ENCODE results near the gene LYRM4. TPM values are rescaled to one million over a fixed set of nuclear protein-coding genes. Genes with fewer than 3 reads are reported as not detected.

The LYRM4 gene
- total and polyA plus RNA-seq, 2 donors (not counting 1 experiment from before 2014, with no cell fraction given): 14.5 to 31.9 TPM

DNA sequence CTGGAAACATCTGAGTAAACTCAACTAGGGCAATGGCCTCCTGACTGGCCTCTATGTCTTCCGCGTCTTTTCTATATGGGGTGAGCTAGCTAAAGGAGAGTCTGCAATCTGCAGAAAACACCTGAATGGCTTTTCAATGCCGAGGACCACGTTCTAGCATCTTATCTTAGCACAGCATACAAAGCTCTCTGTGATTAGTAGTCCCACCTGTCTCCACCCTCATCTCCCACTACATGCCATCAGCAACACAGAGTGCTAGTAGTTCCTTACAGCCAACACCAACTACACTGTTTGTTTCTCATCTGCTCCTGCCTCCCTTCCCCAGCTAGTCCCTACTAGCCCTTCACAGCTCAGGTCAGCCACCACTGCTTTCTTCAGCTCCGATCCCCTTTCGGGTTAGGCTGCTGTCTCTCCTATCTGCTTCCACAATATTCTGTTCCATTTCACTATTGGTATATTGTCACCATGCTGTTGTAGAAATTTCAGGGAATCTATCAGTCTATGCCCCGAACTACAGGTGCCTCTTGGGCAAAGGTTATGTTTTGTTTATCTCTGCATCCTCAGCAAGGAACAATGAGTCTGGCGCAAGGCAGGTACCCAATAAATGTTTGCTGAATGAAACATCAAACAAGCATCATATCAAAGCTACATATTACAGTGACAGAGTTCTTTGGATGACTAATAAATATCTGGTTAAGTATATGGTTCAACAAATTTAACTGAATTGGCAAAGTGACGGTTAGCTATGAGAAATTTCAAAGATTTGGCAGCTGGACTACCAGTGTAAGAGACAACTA is 12.2 kb downstream of the LYRM4 start:
- Histone ChIP-seq H3K27me3 (ENCODE audit: control insufficient read depth, insufficient read depth, low read length) (no peaks in the 10 kb centered on the region), H3K9me3 (ENCODE audit: control insufficient read depth, insufficient read depth, low read depth, low read length) (no peaks in the 10 kb centered on the region), H3K4me1 (ENCODE audit: control insufficient read depth, extremely low read depth, insufficient read depth, low read length) (no peaks in the 10 kb centered on the region), H3K27ac (ENCODE audit: insufficient read depth, low read length) (no peak overlapping the region), H3K4me3 (replicated peaks in 1 of 4; ENCODE audit: control extremely low read depth in 1 of 4, insufficient read depth in 1 of 4, low read depth in 3 of 4, low read length in 4 of 4) (no peak overlapping the region), H3K36me3 (ENCODE audit: control insufficient read depth, insufficient read depth, low read length) (no peaks in the 10 kb centered on the region), H3K9ac (ENCODE audit: insufficient read depth, low read length) (no peak overlapping the region), H3K79me2 (ENCODE audit: control insufficient read depth, insufficient read depth, low read length) (no peaks in the 10 kb centered on the region), H3K4me2 (ENCODE audit: extremely low read depth, insufficient read depth, low read length) (no peak overlapping the region), H4K20me1 (ENCODE audit: control insufficient read depth, extremely low read depth, insufficient read depth, low read length) (no peaks in the 10 kb centered on the region), H2AFZ (ENCODE audit: low read length) (no peak overlapping the region)
- TF ChIP-seq, protein P1, sequence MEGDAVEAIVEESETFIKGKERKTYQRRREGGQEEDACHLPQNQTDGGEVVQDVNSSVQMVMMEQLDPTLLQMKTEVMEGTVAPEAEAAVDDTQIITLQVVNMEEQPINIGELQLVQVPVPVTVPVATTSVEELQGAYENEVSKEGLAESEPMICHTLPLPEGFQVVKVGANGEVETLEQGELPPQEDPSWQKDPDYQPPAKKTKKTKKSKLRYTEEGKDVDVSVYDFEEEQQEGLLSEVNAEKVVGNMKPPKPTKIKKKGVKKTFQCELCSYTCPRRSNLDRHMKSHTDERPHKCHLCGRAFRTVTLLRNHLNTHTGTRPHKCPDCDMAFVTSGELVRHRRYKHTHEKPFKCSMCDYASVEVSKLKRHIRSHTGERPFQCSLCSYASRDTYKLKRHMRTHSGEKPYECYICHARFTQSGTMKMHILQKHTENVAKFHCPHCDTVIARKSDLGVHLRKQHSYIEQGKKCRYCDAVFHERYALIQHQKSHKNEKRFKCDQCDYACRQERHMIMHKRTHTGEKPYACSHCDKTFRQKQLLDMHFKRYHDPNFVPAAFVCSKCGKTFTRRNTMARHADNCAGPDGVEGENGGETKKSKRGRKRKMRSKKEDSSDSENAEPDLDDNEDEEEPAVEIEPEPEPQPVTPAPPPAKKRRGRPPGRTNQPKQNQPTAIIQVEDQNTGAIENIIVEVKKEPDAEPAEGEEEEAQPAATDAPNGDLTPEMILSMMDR (conservative IDR thresholded peaks at IDR 0.05 in 1 of 2, IDR thresholded peaks at IDR 0.05 in 1 of 2; ENCODE audit: low read depth in 1 of 2, low read length in 2 of 2): no peak
- TF ChIP-seq EZH2 (IDR thresholded peaks at IDR 0.05; ENCODE audit: low read length, missing control alignments): no peak
- DNase-seq (ENCODE audit: low read depth in 2 of 2): no peak

GRCh38 chr6:5247201-5247600 is 13.5 kb downstream of the LYRM4 start:
- no peaks in the 10 kb centered on the region for H3K4me1 ChIP-seq (ENCODE audit: control insufficient read depth, extremely low read depth, insufficient read depth, low read length)
- DNase-seq (ENCODE audit: low read depth in 2 of 2): no peak
- H3K9me3 ChIP-seq (ENCODE audit: control insufficient read depth, insufficient read depth, low read depth, low read length): no peaks in the 10 kb centered on the region
- no peaks in the 10 kb centered on the region for H3K36me3 ChIP-seq (ENCODE audit: control insufficient read depth, insufficient read depth, low read length)
- H3K79me2 ChIP-seq (ENCODE audit: control insufficient read depth, insufficient read depth, low read length): no peaks in the 10 kb centered on the region
- no peak overlapping the region for H3K9ac ChIP-seq (ENCODE audit: insufficient read depth, low read length)
- no peak overlapping the region for H3K27ac ChIP-seq (ENCODE audit: insufficient read depth, low read length)
- no peak overlapping the region for H3K4me3 ChIP-seq (replicated peaks in 1 of 4; ENCODE audit: control extremely low read depth in 1 of 4, insufficient read depth in 1 of 4, low read depth in 3 of 4, low read length in 4 of 4)
- no peak overlapping the region for H2AFZ ChIP-seq (ENCODE audit: low read length)
- no peak for TF ChIP-seq EZH2 (IDR thresholded peaks at IDR 0.05; ENCODE audit: low read length, missing control alignments)
- TF ChIP-seq, protein P1 (conservative IDR thresholded peaks at IDR 0.05 in 1 of 2, IDR thresholded peaks at IDR 0.05 in 1 of 2; ENCODE audit: low read depth in 1 of 2, low read length in 2 of 2): no peak
- no peaks in the 10 kb centered on the region for H3K27me3 ChIP-seq (ENCODE audit: control insufficient read depth, insufficient read depth, low read length)
- no peaks in the 10 kb centered on the region for H4K20me1 ChIP-seq (ENCODE audit: control insufficient read depth, extremely low read depth, insufficient read depth, low read length)
- no peak overlapping the region for H3K4me2 ChIP-seq (ENCODE audit: extremely low read depth, insufficient read depth, low read length)

- TF ChIP-seq, protein P1 (conservative IDR thresholded peaks at IDR 0.05 in 1 of 2, IDR thresholded peaks at IDR 0.05 in 1 of 2; ENCODE audit: low read depth in 1 of 2, low read length in 2 of 2): no peak
- TF ChIP-seq EZH2 (IDR thresholded peaks at IDR 0.05; ENCODE audit: low read length, missing control alignments): no peak
- H3K4me2 ChIP-seq (ENCODE audit: extremely low read depth, insufficient read depth, low read length): no peak overlapping the region
- H3K4me3 ChIP-seq (replicated peaks in 1 of 4; ENCODE audit: control extremely low read depth in 1 of 4, insufficient read depth in 1 of 4, low read depth in 3 of 4, low read length in 4 of 4): no peak overlapping the region
- H3K36me3 ChIP-seq (ENCODE audit: control insufficient read depth, insufficient read depth, low read length): no peaks in the 10 kb centered on the region
- no peak for DNase-seq (ENCODE audit: low read depth in 2 of 2)
- H3K9me3 ChIP-seq (ENCODE audit: control insufficient read depth, insufficient read depth, low read depth, low read length): no peaks in the 10 kb centered on the region
- no peak overlapping the region for H2AFZ ChIP-seq (ENCODE audit: low read length)
- H4K20me1 ChIP-seq (ENCODE audit: control insufficient read depth, extremely low read depth, insufficient read depth, low read length): no peaks in the 10 kb centered on the region
- H3K27me3 ChIP-seq (ENCODE audit: control insufficient read depth, insufficient read depth, low read length): no peaks in the 10 kb centered on the region
- no peak overlapping the region for H3K9ac ChIP-seq (ENCODE audit: insufficient read depth, low read length)
- no peaks in the 10 kb centered on the region for H3K4me1 ChIP-seq (ENCODE audit: control insufficient read depth, extremely low read depth, insufficient read depth, low read length)
- H3K79me2 ChIP-seq (ENCODE audit: control insufficient read depth, insufficient read depth, low read length): no peaks in the 10 kb centered on the region
- no peak overlapping the region for H3K27ac ChIP-seq (ENCODE audit: insufficient read depth, low read length)
Measured at GRCh38 chr6:5246141-5247097, 14.3 kb downstream of the LYRM4 start.
